GM21825 (cell line): ENCODE results near the gene PXDN.
"Not testable (repeated sequence)": the region's sequence is repeated elsewhere in the genome, so short reads cannot be mapped to it uniquely, and the experiment has no call there.

Experiments
- ATAC-seq: cut with Tn5 transposase; IDR thresholded peaks from one replicate; pipeline ENCODE4 v1.9.1; 2021; ENCODE audit warnings: mild to moderate bottlenecking, moderate library complexity; ENCODE audit not compliant: unreplicated experiment

PXDN gene

GRCh38 chr2:1742681-1743395 lies 1.5 kb downstream of the PXDN start:
- ATAC-seq, result no peak

GRCh38 chr2:1742301-1742680 lies 2.0 kb downstream of the PXDN start:
- ATAC-seq, result no peak

GRCh38 chr2:1741851-1742250 lies 2.5 kb downstream of the PXDN start:
- ATAC-seq, result no peak

GRCh38 chr2:1740716-1741589 lies 3.4 kb downstream of the PXDN start:
- no peak for ATAC-seq

- no peak for ATAC-seq
These were observed 4.2 kb downstream of the PXDN start for GRCh38 chr2:1739961-1740715.

- no peak for ATAC-seq
These were observed 4.9 kb downstream of the PXDN start for GRCh38 chr2:1739322-1739957.

- ATAC-seq, result no peak
These were observed 5.5 kb downstream of the PXDN start for GRCh38 chr2:1738646-1739302.

- ATAC-seq, result no peak
These were observed 6.2 kb downstream of the PXDN start for GRCh38 chr2:1738163-1738562.

GRCh38 chr2:1736997-1737480 lies 7.3 kb downstream of the PXDN start:
- no peak for ATAC-seq

GRCh38 chr2:1736045-1736444 lies 8.3 kb downstream of the PXDN start:
- no peak for ATAC-seq

- ATAC-seq, result not testable (repeated sequence)
These were observed 11.0 kb downstream of the PXDN start for GRCh38 chr2:1733298-1733697.

- ATAC-seq, result no peak
These were observed 12.1 kb downstream of the PXDN start for GRCh38 chr2:1731963-1732768.

GRCh38 chr2:1731447-1731962 lies 12.8 kb downstream of the PXDN start:
- ATAC-seq, result no peak

- ATAC-seq, result no peak
These were observed 14.0 kb downstream of the PXDN start for GRCh38 chr2:1730015-1730927.

- ATAC-seq, result no peak
These were observed 15.1 kb downstream of the PXDN start for GRCh38 chr2:1729242-1729641.

GRCh38 chr2:1728821-1729220 lies 15.5 kb downstream of the PXDN start:
- no peak for ATAC-seq

- no peak for ATAC-seq
These were observed 16.4 kb downstream of the PXDN start for GRCh38 chr2:1727796-1728474.
